ENCODE data around the gene COL18A1. TPM values are rescaled to one million over a fixed set of nuclear protein-coding genes. Genes with fewer than 3 reads are reported as not detected.
A peak's percentile ranks its signal among the peaks of the same experiment; 100 is the strongest.

COL18A1 gene
- total RNA-seq, 1 donor from 2014 or later, result 44.2 TPM

DNA sequence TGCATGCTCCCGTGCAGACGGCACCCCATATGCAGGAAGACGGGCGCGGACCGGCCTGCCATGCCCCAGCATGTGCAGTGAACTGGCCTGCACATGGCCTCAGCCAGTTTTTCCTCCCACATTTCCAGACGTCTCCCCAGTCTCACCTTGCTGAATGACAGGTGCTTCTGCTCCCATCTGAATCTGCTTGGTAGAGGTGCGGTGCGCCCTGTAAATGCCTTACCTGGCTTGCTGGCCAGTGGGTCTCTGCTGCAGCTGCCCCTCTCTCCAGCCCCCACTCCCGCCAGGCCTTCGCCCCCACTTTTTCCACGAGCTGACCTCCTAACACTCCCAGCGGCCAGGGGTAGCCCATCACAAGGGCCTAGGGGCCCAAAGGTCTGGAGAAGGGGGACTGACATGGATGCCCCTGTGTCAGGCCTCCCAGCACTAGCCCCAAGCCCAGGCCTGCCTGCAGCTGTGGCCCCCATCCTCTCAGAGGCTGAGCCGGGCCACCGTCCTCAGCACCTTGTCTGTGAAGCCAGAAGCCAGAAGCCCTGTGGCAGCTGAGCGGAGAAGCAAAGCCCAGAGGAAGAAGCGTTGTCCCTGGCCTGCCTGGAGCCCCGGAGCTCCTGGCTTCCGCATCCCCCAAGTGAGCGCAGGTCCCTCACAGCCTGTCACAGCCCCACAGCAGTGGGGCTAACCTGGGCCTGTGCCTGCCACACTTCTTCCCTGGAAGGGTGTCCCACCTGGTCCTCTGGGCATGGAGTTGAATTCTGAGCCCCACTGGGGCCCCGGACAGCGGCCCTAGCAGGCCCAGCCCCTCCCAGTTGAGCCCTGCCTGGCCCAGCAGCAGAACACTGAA lies 140.9 kb downstream of the COL18A1 start:
- intact Hi-C loops (cut with DNase I), result no loop called here
- ATAC-seq (ENCODE audit: poor library complexity) (no peak), DNase-seq (no peak)

DNA sequence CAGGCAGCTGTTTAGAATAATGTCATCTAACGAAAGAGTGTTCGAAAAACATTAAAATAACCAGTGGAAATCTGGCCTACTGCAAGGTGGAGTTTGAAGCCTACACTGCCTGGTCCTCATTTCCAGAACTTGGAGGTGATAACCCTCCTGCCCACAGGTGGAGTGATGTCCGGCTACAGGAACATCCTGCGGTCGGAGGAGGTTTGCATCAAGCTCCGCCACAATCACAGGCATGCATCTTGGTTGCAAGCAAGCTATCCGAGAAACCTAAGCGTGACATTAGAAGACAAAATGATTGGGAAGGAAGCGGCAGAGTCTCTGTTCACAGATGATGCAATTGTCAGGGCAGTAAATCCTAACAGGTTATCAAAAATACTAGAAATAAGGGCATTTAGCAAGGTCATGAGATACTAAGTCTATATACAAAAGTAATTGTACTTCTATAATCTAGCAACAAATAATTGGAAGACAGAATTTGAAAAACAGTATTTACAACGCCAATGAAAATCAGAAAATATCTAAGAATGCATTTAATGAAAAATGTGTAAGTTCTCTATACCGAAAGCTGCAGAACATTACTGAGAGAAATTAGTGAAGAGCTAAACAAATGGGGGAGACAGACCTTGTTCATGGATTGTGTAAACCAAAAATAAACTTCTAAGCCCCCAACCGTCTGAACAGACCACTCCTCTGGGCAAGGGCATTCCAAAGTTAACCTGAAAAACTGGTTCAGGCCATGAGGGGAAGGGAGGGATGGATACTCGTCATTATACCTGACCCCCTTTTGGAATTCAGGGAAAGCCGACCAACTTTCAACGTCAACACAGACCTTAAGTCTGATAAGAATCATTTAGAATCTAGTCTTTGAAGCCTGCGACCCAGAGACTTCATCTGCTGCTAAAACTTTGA lies 141.9 kb downstream of the COL18A1 start:
- ATAC-seq (ENCODE audit: poor library complexity) (no peak), DNase-seq (no peak)
- intact Hi-C loops (cut with DNase I), result no loop called here

DNA sequence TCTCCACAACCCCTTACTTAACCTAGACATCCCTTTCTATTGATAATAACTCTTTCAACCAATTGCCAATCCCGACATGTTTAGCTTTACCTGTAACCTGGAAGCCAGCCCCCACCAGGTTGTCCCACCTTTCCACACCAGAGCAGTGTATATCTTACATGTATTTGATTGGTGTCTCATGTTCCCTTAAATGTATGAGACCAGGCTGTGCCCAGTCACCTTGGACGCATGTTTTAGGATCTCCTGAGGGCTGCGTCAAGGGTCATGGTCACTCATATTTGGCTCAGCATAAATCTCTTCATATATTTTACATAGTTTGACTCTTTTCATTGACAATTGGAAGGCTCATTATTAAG lies 142.6 kb downstream of the COL18A1 start:
- no peak for ATAC-seq (ENCODE audit: poor library complexity)
- intact Hi-C loops (cut with DNase I), result no loop called here
- DNase-seq, result no peak

DNA sequence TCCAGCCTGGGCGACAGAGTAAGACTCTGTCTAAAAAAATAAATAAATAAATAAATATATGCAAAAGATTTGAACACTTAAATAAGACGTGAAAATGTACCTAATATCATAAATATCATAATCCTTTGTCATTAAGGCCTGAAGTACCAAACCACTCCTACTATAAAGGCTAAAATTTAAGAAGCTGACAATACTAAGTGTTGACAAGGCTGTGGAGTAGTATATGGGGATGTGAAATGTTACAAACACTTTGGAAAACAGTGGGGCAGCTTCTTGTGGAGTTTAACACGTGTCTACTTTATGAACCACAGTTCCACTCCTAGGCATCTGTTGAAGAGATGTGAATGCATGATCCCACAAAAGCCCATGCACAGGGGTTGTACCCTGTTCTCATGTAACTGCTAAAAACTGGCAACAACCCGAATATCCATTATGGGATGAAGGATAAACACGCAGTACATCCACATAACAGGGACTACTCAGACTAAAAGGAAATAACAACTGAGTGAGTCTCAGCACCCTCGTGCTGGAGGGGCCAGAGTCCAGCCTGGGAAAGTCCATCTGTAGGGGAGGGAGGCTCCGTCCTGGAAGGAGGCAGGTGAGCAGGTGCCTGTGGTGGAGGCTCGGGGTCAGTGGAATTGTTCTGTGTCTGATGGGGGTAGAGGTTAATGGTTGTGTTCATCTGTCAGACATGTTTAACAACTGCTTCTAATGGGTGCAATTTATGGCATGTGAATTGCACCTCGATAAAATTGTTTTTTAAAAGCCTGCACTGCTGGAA lies 143.9 kb downstream of the COL18A1 start:
- intact Hi-C loops (cut with DNase I), result no loop called here
- DNase-seq, result no peak
- ATAC-seq (ENCODE audit: poor library complexity), result no peak

GRCh38 chr21:45549626-45550463 lies 144.9 kb downstream of the COL18A1 start:
- DNase-seq, result no peak
- intact Hi-C loops (cut with DNase I), result loop anchor here (10.0 kb wide), 1 partner anchor 375 kb away; no protein-coding TSS in a partner anchor
- ATAC-seq (ENCODE audit: poor library complexity), result no peak

GRCh38 chr21:45550522-45551210 lies 145.7 kb downstream of the COL18A1 start:
- no peak for ATAC-seq (ENCODE audit: poor library complexity)
- intact Hi-C loops (cut with DNase I), result loop anchor here (10.0 kb wide), 1 partner anchor 374 kb away; no protein-coding TSS in a partner anchor
- no peak for DNase-seq

DNA sequence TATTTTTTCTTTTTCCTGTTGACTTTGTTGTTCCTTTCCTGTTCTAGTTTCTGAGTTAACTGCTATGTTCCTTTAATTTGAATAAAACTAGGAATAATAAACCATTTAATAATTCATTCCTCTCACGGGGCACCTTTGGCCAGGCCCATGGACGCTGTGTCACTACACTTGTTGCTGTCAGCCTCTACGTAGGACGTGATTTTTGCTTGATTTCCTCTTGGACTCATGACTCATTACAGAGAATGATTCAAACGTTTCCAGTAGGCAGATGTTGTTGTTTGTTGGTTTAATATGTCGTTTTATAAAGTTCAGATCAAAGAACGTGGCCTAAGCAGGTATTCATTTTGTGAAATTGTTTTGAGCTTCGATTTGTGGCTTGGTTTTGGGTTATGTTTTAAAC lies 146.4 kb downstream of the COL18A1 start:
- ATAC-seq (ENCODE audit: poor library complexity) (no peak), DNase-seq (no peak)
- intact Hi-C loops (cut with DNase I), result loop anchor here (10.0 kb wide), 1 partner anchor 373 kb away; no protein-coding TSS in a partner anchor

DNA sequence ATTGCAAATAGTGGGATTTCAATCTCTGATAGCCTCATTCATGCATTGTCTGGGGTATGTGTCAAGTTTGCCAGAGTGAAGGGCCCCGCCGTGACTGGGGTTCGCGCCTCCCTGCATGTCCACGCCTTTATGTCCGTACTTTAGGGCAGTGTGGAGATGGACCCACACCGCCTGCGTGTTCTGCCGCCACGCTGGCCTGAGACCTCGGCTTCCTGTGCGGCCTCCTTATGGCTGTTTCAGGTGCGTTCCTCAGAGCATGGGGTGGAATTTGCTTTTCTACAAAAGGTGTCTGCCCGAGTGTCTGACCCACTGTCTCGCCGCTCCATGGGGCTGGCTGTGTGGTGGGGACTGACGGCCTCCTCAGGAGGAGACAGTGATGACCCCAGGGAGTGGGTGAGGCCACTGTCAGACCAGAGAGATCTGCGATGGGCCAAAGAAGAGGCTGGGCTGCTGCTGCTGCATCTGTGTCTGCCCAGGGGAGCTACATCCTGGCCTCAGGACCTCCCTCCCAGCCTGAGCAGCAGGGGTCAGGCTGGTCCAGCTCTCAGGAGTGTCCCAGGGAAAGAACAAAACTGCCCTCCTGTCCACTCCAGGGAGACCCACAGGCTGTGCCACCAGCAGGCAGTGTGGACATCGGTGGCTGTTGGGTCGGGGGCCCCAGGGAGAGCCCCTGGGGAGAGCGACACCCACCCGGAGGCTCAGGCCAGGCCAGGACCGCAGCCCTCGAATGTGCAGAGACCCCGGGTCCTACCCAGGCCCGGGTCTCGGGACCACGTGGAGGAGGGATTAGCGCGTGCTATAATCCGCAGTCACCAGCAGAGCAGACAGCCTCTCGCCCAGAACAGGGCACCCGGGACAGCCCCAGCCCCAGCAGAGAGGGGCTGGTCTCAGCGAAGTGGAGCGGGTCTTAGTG lies 147.1 kb downstream of the COL18A1 start:
- DNase-seq (no peak), ATAC-seq (ENCODE audit: poor library complexity) (no peak)
- intact Hi-C loops (cut with DNase I), result loop anchor here (10.0 kb wide), 1 partner anchor 373 kb away; no protein-coding TSS in a partner anchor

DNA sequence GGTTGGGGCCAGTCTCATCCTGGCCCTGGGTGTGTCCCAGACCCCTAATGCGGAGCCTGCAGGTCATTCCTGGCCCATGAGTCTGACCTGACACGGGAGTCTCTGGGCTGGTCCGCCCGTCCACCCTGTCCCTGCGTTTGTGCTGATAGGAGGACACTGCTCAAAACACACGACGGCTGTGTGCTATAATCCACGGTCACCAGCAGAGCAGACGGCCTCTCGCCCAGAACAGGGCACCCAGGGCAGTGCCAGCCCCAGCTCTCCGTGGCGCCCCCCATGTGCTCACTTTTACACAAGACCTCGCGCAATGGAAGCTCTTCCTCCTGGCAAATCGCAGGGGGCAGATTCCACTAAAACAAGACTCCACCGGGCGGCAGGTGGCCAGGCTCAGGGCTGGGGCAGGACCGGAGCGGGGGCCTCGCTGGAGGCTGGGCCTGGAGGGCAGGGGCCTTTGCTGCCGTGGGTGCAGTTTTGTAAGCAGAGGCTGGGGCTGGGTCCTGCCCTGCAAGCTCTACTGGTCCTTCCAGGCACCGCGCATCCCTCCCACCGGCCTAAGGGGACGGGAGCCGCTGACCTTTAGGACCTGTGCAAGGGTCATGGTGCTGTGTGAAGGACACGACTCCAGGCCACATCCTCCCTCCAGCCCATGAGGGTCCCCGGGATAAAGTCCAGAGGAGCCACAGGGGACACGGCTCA lies 147.9 kb downstream of the COL18A1 start:
- no peak for ATAC-seq (ENCODE audit: poor library complexity)
- DNase-seq, result no peak
- intact Hi-C loops (cut with DNase I), result loop anchor here (10.0 kb wide), 1 partner anchor 372 kb away; no protein-coding TSS in a partner anchor

DNA sequence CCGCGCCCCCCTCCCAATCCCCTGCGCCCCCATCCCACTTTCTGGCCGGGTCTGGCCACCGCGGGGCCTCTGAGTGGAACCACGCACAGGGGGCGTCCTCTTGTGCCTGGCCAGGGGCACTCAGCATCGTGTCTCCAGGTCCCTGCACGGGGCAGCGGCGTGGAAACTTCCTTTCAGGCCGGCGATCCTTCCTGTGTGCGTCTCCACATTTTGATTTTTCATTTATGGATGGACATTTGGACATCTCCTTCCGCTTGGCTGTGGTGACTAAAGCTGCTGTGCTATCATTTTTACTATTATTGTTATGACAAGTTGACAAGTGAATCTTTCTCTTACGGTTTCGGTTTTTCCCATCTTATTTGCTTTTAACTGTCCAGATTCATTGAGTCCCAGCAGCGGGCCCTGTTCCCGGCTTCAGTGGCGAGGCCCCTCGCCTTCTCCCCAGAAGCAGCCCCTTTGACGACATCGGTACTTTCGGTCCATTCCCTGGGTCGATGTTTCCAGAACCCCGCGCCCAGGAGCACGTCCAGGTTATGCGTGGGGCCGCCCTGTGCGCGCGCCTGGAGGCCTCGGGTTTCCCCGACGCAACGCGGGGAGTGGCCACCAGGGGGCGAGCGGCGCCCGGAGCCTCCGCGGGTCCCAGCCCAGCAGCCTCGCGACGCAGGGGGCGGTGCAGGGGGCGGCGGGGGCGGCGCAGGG lies 149.7 kb downstream of the COL18A1 start:
- peak; percentile 87 for ATAC-seq (ENCODE audit: poor library complexity)
- intact Hi-C loops (cut with DNase I), result loop anchor here (5.0 to 10.0 kb wide), 3 partner anchors 38 to 370 kb away; no protein-coding TSS in a partner anchor
- peak; percentile 91 for DNase-seq

- no peak for DNase-seq
- ATAC-seq (ENCODE audit: poor library complexity), result no peak
- intact Hi-C loops (cut with DNase I), result loop anchor here (5.0 to 10.0 kb wide), 3 partner anchors 37 to 370 kb away; no protein-coding TSS in a partner anchor
Measured at GRCh38 chr21:45555251-45555556, 150.2 kb downstream of the COL18A1 start.

DNA sequence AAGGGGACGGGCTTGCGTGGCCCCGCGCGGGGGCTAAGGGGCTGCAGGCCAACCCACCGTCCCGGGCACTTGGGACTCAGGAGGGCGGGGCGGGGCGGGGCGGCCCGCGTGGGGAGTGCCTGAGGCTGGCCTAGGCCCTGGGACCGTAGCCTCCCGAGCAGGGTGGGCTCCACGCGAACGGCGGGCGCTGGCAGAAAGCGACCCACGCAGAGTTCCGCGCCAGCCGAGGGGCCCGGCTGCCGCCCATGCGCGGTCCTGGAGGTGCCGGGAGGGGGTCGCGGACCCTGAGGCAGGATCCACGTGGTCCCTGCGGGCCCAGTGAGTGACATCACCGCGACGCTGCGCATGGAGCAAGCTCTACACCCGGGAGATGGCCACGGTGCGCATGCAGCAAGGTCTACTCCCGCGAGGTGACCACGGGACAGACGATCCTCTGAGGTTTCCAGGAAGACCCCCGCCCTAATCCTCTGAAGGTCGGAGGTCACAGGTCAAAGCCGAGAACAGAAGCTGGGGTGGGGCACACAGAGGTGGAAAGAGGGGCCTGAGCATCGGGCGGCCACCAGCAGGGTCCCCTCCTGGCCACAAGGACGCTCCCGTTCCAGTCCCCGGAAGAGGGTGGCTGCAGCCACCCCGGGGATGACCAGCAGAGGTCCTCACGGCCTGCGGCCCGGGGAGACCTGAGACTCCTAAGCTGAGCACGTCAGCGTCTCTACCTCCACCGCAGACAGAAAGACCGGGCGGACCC lies 150.8 kb downstream of the COL18A1 start:
- DNase-seq (peak; percentile 84), ATAC-seq (ENCODE audit: poor library complexity) (peak; percentile 89)
- intact Hi-C loops (cut with DNase I), result loop anchor here (5.0 to 10.0 kb wide), 3 partner anchors 37 to 369 kb away; no protein-coding TSS in a partner anchor

DNA sequence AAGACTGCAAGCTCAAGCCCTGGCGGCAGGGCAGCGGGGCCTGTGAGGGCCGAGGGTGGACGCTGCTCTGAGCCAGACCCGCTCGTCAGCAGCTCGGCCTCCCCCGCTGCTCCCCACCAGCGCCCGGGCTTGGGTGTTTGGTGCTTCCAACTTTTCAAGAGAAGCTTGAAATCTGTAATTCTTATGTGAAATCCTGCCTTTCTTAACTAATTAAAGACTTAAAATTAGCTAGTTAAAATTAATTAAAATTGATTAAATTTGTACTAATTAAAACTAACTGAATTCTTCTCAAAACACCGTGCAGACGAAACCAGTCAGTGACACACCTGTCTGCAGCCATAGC lies 151.3 kb downstream of the COL18A1 start:
- intact Hi-C loops (cut with DNase I), result loop anchor here (5.0 to 10.0 kb wide), 3 partner anchors 36 to 369 kb away; no protein-coding TSS in a partner anchor
- ATAC-seq (ENCODE audit: poor library complexity) (no peak), DNase-seq (no peak)
